Adrenal gland (tissue), 12 donors: ENCODE data around the gene PELO. TPM values are rescaled to one million over a fixed set of nuclear protein-coding genes. Genes with fewer than 3 reads are reported as not detected.

Source experiments
- DNase-seq, 7 donors: peaks; one replicate each; pipeline ENCODE4 v3.0.0-alpha.2; 2019 to 2020
- H3K27ac ChIP-seq, 5 donors: fragments of 200-600 bp; sonication (generic) in 4 of 5; 1 replicate in 3 of 5; 2 replicates in 2 of 5; pipeline versions ENCODE4 v1.5.1 to v1.8.0; 2016 to 2020; ENCODE audit warnings: mild to moderate bottlenecking in 1 of 5
- H3K27me3 ChIP-seq: fragments of 200-600 bp; 2 replicates; pipeline ENCODE4 v1.8.0; 2021
- H3K36me3 ChIP-seq, 2 donors: fragments of 200-600 bp; replicated peaks in 1 of 2; 1 replicate in 1 of 2; 2 replicates in 1 of 2; pipeline versions ENCODE4 v1.5.1 to v1.8.0; 2018 to 2022
- H3K4me1 ChIP-seq, 2 donors: fragments of 200-600 bp; replicated peaks in 1 of 2; 1 replicate in 1 of 2; 2 replicates in 1 of 2; pipeline versions ENCODE4 v1.5.1 to v1.8.0; 2018 to 2021
- H3K4me3 ChIP-seq, 4 donors: fragments of 200-600 bp; sonication (generic) in 3 of 4; one replicate each; pipeline ENCODE4 v1.5.1; 2016 to 2018
- H3K9me3 ChIP-seq, 3 donors: fragments of 200-600 bp; sonication (generic) in 1 of 3; replicated peaks in 1 of 3; 1 replicate in 2 of 3; 2 replicates in 1 of 3; pipeline versions ENCODE4 v1.5.1 to v1.8.0; 2016 to 2021
- POLR2A ChIP-seq, 2 donors: fragments of 450-650 bp; IDR thresholded peaks; one replicate each; pipeline ENCODE4 v1.6.1; 2017; ENCODE audit warnings: antibody characterized with exemption in 2 of 2, mild to moderate bottlenecking in 2 of 2, moderate library complexity in 1 of 2
- WGBS, 4 donors: extraction: QIAGEN DNeasy Blood & Tissue Kit in 2 of 4; methylation state at CpG; one replicate each; pipeline versions ENCODE4 v1.1.5 to v1.1.7; 2013 to 2017; 5-methylcytosine and 5-hydroxymethylcytosine counted together
- intact Hi-C, 2 donors: fragments of 100-400 bp; cut with DNase I; formaldehyde crosslinking; loops; one replicate each; pipeline versions ENCODE4 v1.14.1 to v1.15.0; 2022 to 2023
- polyA plus RNA-seq, 3 donors: library from polyadenylated mRNA; stranded (reverse); fragments of 200-250 nt in 2 of 3; fragments of 350-450 nt in 1 of 3; fragmentation: Illumina TruSeq in 1 of 3; extraction: RNeasy Lipid Tissue Mini Kit (QIAGEN cat#74804) in 1 of 3; gene quantifications; one replicate each; pipeline ENCODE4 v1.2.3, GENCODE V29; 2013 to 2014
- total RNA-seq, 9 donors: library from RNA; depleted of rRNA in 4 of 9; stranded (reverse); fragments of >200 nt in 4 of 9; fragments of 120-200 nt in 1 of 9; fragmentation: NEBNext Ultra II Directional in 1 of 9; extraction: Animal tissue kit (Norgen Biotek cat#: 25700) in 1 of 9; gene quantifications; one replicate each; pipeline versions ENCODE4 v1.1.0 to v1.2.4, GENCODE V29; 2013 to 2023
- TF ChIP-seq, protein P1 (sequence below), 6 experiments: fragments of 450-650 bp in 4 of 6; fragments of 200-600 bp in 2 of 6; sonication (generic) in 1 of 6; IDR thresholded peaks; 1 replicate in 5 of 6; 2 replicates in 1 of 6; pipeline versions ENCODE4 v1.5.1 to v1.8.0; 2016 to 2021; ENCODE audit warnings: antibody characterized with exemption in 6 of 6, mild to moderate bottlenecking in 2 of 6, moderate library complexity in 1 of 6
- donor health status: healthy with polysubstance abuse.
- donor health status: Bipolar disorder and iron deficiency.
- donor health status: DM: yes; HTN: yes; CAD: no.
- donor health status: DM: no; HTN: no; CAD: no.
- donor health status: DM: no; HTN: no; CAD: no.
- donor health status: DM: yes; HTN: yes; CAD: no.

Gene PELO
- total and polyA plus RNA-seq, 12 donors: 17.8 to 147 (median 68.7) TPM

DNA sequence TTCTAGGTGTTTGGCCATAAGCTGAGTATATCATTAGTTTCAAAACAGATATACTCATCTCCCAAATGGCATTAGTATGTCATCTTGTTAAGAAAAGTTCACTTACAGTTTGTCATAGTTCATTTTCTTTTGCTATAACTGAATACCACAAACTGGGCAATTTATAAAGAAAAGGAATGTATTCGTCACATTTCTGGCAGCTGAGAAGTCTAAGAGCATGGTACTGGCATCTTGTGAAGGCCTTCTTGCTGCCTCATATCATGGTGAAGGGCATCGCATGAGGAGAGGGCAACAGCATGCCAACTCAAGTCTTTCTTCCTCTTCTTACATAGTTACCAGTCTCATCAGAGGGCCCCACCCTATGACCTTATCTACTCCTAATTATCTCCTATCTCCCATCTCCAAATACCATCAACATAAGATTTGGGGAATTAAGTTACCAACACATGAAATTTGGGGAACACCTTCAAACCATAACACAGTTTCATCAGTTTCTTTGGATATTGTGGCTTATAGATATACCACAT lies 20.4 kb upstream of the PELO start:
- 56 to 69% (median 58%) methylated on average over 2 of the region's 2 CpGs for WGBS, 4 donors
- intact Hi-C loops: no loop called here
- no peaks in the 10 kb centered on the region for H3K36me3 ChIP-seq
- TF ChIP-seq POLR2A (IDR thresholded peaks at IDR 0.05): no peak
- TF ChIP-seq, protein P1, sequence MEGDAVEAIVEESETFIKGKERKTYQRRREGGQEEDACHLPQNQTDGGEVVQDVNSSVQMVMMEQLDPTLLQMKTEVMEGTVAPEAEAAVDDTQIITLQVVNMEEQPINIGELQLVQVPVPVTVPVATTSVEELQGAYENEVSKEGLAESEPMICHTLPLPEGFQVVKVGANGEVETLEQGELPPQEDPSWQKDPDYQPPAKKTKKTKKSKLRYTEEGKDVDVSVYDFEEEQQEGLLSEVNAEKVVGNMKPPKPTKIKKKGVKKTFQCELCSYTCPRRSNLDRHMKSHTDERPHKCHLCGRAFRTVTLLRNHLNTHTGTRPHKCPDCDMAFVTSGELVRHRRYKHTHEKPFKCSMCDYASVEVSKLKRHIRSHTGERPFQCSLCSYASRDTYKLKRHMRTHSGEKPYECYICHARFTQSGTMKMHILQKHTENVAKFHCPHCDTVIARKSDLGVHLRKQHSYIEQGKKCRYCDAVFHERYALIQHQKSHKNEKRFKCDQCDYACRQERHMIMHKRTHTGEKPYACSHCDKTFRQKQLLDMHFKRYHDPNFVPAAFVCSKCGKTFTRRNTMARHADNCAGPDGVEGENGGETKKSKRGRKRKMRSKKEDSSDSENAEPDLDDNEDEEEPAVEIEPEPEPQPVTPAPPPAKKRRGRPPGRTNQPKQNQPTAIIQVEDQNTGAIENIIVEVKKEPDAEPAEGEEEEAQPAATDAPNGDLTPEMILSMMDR (IDR thresholded peaks at IDR 0.05): no peak
- no peaks in the 10 kb centered on the region for H3K9me3 ChIP-seq
- no peak overlapping the region for H3K27ac ChIP-seq
- no peaks in the 10 kb centered on the region for H3K27me3 ChIP-seq
- no peak overlapping the region for H3K4me3 ChIP-seq
- peaks cover 0 to 13% of the 10 kb centered on the region in 2 donors for H3K4me1 ChIP-seq
- DNase-seq: no peak

DNA sequence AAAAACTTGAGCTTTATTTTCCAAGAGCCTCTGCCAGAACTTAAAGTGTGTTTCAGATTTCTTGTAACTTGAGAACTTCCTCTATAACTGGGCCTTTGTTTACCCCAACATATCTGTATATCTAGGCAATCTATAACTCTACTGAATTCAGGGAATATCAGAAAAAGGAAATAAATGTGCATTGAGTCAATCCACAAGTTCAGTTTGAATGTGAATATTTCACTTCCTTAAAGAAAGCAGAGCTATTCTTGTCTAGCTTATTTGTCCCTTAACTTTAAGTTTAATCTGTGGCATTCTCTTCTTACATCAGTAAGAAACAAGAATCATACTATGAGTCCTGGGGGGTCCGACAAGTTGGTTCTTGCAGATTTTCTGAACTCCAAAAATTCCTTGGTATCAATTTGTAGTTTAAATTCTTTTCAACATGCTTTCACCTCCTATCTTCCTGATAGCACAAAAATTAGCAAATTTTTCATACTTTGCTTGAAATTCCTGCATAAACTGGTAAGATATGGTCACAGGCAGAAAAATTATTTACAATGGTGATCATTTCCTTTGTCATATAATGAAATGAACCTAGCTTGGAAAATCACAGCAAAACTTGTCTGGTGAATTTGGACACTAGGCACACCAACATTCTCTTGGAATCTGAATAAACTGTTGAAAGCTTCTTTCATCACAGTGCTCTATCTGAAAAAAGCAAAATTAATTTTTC lies 19.8 kb upstream of the PELO start:
- DNase-seq: no peak
- Histone ChIP-seq H3K27me3 (no peaks in the 10 kb centered on the region), H3K36me3 (no peaks in the 10 kb centered on the region), H3K27ac (no peak overlapping the region), H3K4me1 (peaks cover 0 to 20% of the 10 kb centered on the region in 2 donors), H3K9me3 (no peaks in the 10 kb centered on the region), H3K4me3 (no peak overlapping the region)
- intact Hi-C loops: no loop called here
- 72 to 88% (median 86%) methylated on average over 1 of the region's 1 CpG for WGBS, 4 donors
- TF ChIP-seq, protein P1 (IDR thresholded peaks at IDR 0.05): no peak
- TF ChIP-seq POLR2A (IDR thresholded peaks at IDR 0.05): no peak

DNA sequence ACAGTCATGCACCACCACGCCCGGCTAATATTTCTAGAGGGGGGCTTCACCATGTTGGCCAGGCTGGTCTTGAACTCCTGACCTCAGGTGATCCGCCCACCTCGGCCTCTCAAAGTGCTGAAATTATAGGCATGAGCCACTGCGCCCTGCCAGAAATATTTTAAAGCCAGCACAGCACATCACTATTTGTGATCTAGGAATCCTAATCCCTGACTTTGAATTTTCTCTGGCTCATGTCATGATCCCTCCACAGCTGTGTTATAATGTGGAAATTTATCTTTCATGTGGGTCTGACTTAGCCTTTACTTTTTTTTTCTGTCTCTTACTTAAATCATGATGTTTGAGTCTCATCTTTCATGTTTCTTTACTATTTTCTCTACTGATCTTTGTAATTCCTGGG lies 18.7 kb upstream of the PELO start:
- WGBS, 4 donors: 94 to 98% (median 96%) methylated on average over 5 of the region's 5 CpGs
- no peak for DNase-seq
- no peak overlapping the region for H3K27ac ChIP-seq
- no peaks in the 10 kb centered on the region for H3K36me3 ChIP-seq
- no peaks in the 10 kb centered on the region for H3K9me3 ChIP-seq
- H3K27me3 ChIP-seq: no peaks in the 10 kb centered on the region
- intact Hi-C loops: no loop called here
- H3K4me1 ChIP-seq: peaks cover 0 to 31% of the 10 kb centered on the region in 2 donors
- TF ChIP-seq POLR2A (IDR thresholded peaks at IDR 0.05): no peak
- TF ChIP-seq, protein P1 (IDR thresholded peaks at IDR 0.05): no peak
- no peak overlapping the region for H3K4me3 ChIP-seq

DNA sequence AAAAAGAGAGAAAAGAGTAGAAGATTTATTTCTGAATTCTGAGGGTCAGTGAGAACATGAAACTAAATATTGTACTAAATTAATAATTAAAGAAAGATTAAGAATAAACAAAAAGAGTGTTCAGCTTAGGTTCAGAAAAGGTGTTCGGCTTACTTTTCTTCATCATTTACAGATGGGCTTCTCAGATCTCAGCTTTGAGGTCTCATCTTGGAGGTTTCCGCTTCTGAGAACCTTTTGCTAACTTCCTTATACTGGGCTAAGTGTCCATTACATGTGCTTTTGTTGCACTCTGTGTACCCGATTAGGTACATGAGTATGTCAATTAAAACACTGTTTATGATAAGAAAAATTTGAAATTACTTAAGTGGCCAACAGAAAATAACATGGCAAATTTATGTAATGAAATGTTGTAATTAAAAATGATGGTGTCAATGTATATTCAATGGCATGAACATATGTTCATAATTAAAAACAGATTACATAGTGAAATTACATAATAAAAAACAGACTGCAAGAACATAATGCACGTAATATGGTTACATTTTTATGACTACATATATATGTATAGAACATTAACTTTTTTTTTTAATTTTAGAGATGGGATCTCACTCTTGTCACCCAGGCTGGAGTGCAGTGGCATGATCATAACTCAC lies 17.3 kb upstream of the PELO start:
- no peak for DNase-seq
- TF ChIP-seq POLR2A (IDR thresholded peaks at IDR 0.05): no peak
- TF ChIP-seq, protein P1 (IDR thresholded peaks at IDR 0.05): no peak
- no peak overlapping the region for H3K4me3 ChIP-seq
- no peaks in the 10 kb centered on the region for H3K9me3 ChIP-seq
- H3K4me1 ChIP-seq: peaks cover 0 to 37% of the 10 kb centered on the region in 2 donors
- 94 to 96% (median 95%) methylated on average over 4 of the region's 4 CpGs for WGBS, 4 donors
- H3K27me3 ChIP-seq: no peaks in the 10 kb centered on the region
- H3K27ac ChIP-seq: no peak overlapping the region
- H3K36me3 ChIP-seq: no peaks in the 10 kb centered on the region
- intact Hi-C loops: no loop called here
